GM12878 (cell line): ENCODE data around the gene PRR14L. TPM values are rescaled to one million over a fixed set of nuclear protein-coding genes. Genes with fewer than 3 reads are reported as not detected.
A peak's percentile ranks its signal among the peaks of the same experiment; 100 is the strongest.

Experiments
- ATAC-seq: fragments of 200-7000 bp; cut with Tn5 transposase; 3 replicates; pipeline ENCODE4 v1.9.1; 2020; ENCODE audit warnings: mild to moderate bottlenecking, moderate library complexity
- BruUV-seq: library from RNA; stranded (reverse); fragments of 400-500 nt; replicated peaks from 2 replicates; lab custom pipeline; 2021; lab: Mats Ljungman, UMichigan
- CTCF ChIA-PET: fragments of 300-600 bp; sonication (Branson Sonifier 250); formaldehyde crosslinking; extraction: SDS; loops from one replicate; lab custom pipeline; 2021; ENCODE audit warnings: inconsistent platforms; lab: Yijun Ruan, JAX
- POLR2A ChIA-PET: fragments of 350-600 bp; formaldehyde crosslinking; extraction: SDS; loops from one replicate; lab custom pipeline; 2021; ENCODE audit warnings: inconsistent platforms; lab: Charles Lee
- RAD21 ChIA-PET: fragments of 300-600 bp; sonication (Branson Sonifier 250); formaldehyde crosslinking; loops from one replicate; lab custom pipeline; 2023; ENCODE audit warnings: antibody characterized with exemption; ENCODE audit not compliant: unreplicated experiment; lab: Charles Lee
- SMC1A ChIA-PET: fragments of 300-600 bp; sonication (Branson Sonifier 250); formaldehyde crosslinking; loops from one replicate; lab custom pipeline; 2023; ENCODE audit not compliant: unreplicated experiment, uncharacterized antibody; lab: Charles Lee
- DNase-seq: peaks from one replicate; pipeline ENCODE4 v3.0.0-alpha.2; 2011; ENCODE audit warnings: low read depth, low spot score
- FAIRE-seq: peaks from 3 replicates; lab custom pipeline; 2011; peaks lifted over from hg19 to GRCh38; lab: Jason Lieb, UNC
- H2AFZ ChIP-seq: 2 replicates; pipeline ENCODE4 v1.6.0; 2011; ENCODE audit warnings: low read depth, low read length, control low read depth; ENCODE audit not compliant: control insufficient read depth
- H3K27ac ChIP-seq: 2 replicates; pipeline ENCODE4 v1.5.1; 2011; ENCODE audit warnings: control low read depth; ENCODE audit not compliant: control insufficient read depth, insufficient read depth
- H3K27me3 ChIP-seq, 2 experiments: replicated peaks in 1 of 2; 2 replicates each; pipeline versions ENCODE4 v1.6.0 to v1.6.1; 2011; ENCODE audit warnings: low read length in 1 of 2; ENCODE audit not compliant: control insufficient read depth in 2 of 2, insufficient read depth in 2 of 2
- H3K36me3 ChIP-seq, 2 experiments: 2 replicates each; pipeline ENCODE4 v1.5.1; 2011; ENCODE audit warnings: low read length in 1 of 2; ENCODE audit not compliant: control insufficient read depth in 2 of 2, insufficient read depth in 2 of 2
- H3K4me1 ChIP-seq: 2 replicates; pipeline ENCODE4 v1.6.1; 2011; ENCODE audit warnings: mild to moderate bottlenecking, low read length, moderate library complexity, mixed read lengths; ENCODE audit not compliant: control insufficient read depth, insufficient read depth
- H3K4me2 ChIP-seq: 2 replicates; pipeline ENCODE4 v1.6.0; 2011; ENCODE audit warnings: control low read depth; ENCODE audit not compliant: control insufficient read depth, insufficient read depth
- H3K4me3 ChIP-seq: fragments of 200-600 bp; sonication (generic); 2 replicates; pipeline ENCODE4 v1.5.1; 2016
- H3K79me2 ChIP-seq: 2 replicates; pipeline ENCODE4 v1.6.0; 2011; ENCODE audit warnings: low read length; ENCODE audit not compliant: control insufficient read depth, insufficient read depth
- H3K9ac ChIP-seq: 2 replicates; pipeline ENCODE4 v1.8.0; 2011; ENCODE audit warnings: low read length, control low read depth, mixed read lengths; ENCODE audit not compliant: control insufficient read depth, insufficient read depth
- H3K9me3 ChIP-seq: replicated peaks from 3 replicates; pipeline ENCODE4 v1.5.1; 2011; ENCODE audit warnings: mild to moderate bottlenecking, low read length; ENCODE audit not compliant: control insufficient read depth, insufficient read depth
- H4K20me1 ChIP-seq: 2 replicates; pipeline ENCODE4 v1.6.0; 2011; ENCODE audit not compliant: control insufficient read depth, insufficient read depth
- MTA2 ChIP-seq: fragments of 450-650 bp; IDR thresholded peaks from 2 replicates; pipeline ENCODE4 v1.6.1; 2016; ENCODE audit warnings: low read depth, mild to moderate bottlenecking, moderate library complexity
- NBN ChIP-seq: fragments of 450-650 bp; IDR thresholded peaks from 2 replicates; pipeline ENCODE4 v1.6.1; 2016
- POLR2A ChIP-seq: IDR thresholded peaks from 2 replicates; pipeline ENCODE4 v1.6.1; 2011; ENCODE audit warnings: low read depth, mild to moderate bottlenecking, low read length
- POU2F2 ChIP-seq: IDR thresholded peaks from 3 replicates; pipeline ENCODE4 v1.6.1; 2011; ENCODE audit warnings: low read depth, mild to moderate bottlenecking, low read length, borderline replicate concordance
- RFX5 ChIP-seq: IDR thresholded peaks from 2 replicates; pipeline ENCODE4 v1.6.1; 2011; ENCODE audit warnings: low read depth, low read length, improper control_type of control experiment
- RUNX3 ChIP-seq: IDR thresholded peaks from 2 replicates; pipeline ENCODE4 v1.6.1; 2012; ENCODE audit warnings: low read length, inconsistent platforms
- WGBS: methylation state at CpG from one replicate; pipeline ENCODE4 v1.1.6; 2016; ENCODE audit warnings: low lambda C conversion rate; ENCODE audit not compliant: insufficient replicate concordance, insufficient coverage; ENCODE audit errors: missing lambda C conversion rate; 5-methylcytosine and 5-hydroxymethylcytosine counted together
- in situ Hi-C: fragments of 300-500 bp; cut with MboI; formaldehyde crosslinking; loops from 9 replicates; pipeline ENCODE4 v1.14.3; 2018; ENCODE audit warnings: mixed read lengths
- intact Hi-C: fragments of 100-400 bp; cut with micrococcal nuclease; formaldehyde crosslinking; loops from one replicate; pipeline ENCODE4 v1.14.2; 2022; ENCODE audit not compliant: unreplicated experiment
- polyA plus RNA-seq, 11 experiments: library from polyadenylated mRNA; depleted of rRNA in 4 of 11; unstranded in 6 of 11; stranded (reverse) in 5 of 11; fragments of >200 nt; fragmentation: Nextera tagmentation in 4 of 11; fragmentation: Illumina TruSeq in 1 of 11; extraction: Ambion mirVana in 4 of 11; extraction: Trizol in 1 of 11; gene quantifications; 1 replicate in 1 of 11; 2 replicates in 10 of 11; pipeline versions ENCODE4 v1.2.1 to v1.2.3, GENCODE V29; 2011 to 2016; ENCODE audit warnings: inconsistent platforms in 2 of 11, missing spikeins in 2 of 11, low read depth in 1 of 11
- total RNA-seq, 4 experiments: library from RNA; depleted of rRNA in 3 of 4; stranded (reverse); fragments of >200 nt in 3 of 4; fragmentation: Illumina TruSeq in 1 of 4; extraction: Trizol in 1 of 4; gene quantifications; 2 replicates each; pipeline versions ENCODE4 v1.2.1 to v1.2.3, GENCODE V29; 2013 to 2021
- TF ChIP-seq, protein P1 (sequence below): fragments of 450-650 bp; IDR thresholded peaks from 2 replicates; pipeline ENCODE4 v1.6.1; 2016; ENCODE audit warnings: mild to moderate bottlenecking, moderate library complexity, borderline replicate concordance

PRR14L gene
- total and polyA plus RNA-seq, 10 of the 15 experiments (the other 5 are each of a cell fraction or from before 2014, with no cell fraction given), result 4.2 to 49.0 (median 21.4) TPM

DNA sequence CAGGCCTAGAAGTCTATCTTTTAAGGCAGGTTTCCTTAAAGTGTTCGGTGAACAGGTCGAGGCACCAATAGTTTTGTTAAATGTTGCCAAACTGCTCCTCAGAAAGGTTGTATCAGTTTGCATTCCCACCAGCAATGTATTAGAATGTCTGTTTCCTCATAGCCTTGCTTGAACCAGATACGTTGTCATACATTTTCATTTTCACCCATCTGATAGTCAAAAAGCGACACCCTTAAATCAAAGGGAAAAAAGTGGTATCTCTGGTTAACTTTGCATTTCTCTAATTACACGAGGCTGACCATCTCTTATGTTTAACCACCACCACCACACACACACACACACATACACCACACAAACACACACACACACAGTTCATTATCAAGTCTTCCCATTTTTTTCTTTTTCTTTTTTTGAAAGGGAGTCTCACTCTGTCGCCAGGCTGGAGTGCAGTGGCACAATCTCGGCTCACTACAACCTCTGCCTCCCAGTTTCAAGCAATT lies 16.3 kb downstream of the PRR14L start:
- H3K36me3 ChIP-seq, result peaks cover 3 to 6% of the 10 kb centered on the region in 2 experiments; a peak in 3 of 4 replicates
- no TSS peak for BruUV-seq

More for the DNA sequence above, 16.3 kb downstream of the PRR14L start:
- POLR2A ChIA-PET, result interaction anchor here (0.7 kb wide), 1 partner anchor 219 kb away, joined by 4 read pairs; no protein-coding TSS in a partner anchor
- in situ Hi-C loops (no loop called here), intact Hi-C loops (no loop called here)
- no peaks in the 10 kb centered on the region for H3K9me3 ChIP-seq
- SMC1A ChIA-PET, result interaction anchor here (0.7 kb wide), 1 partner anchor 30 kb away, joined by 5 read pairs; no protein-coding TSS in a partner anchor
- peaks cover 11% of the 10 kb centered on the region for H3K79me2 ChIP-seq
- peaks cover 4% of the 10 kb centered on the region for H3K4me1 ChIP-seq
- CTCF ChIA-PET, result interaction anchor here (1.1 kb wide), 1 partner anchor 12 kb away, joined by 3 read pairs; no protein-coding TSS in a partner anchor
- TF ChIP-seq NBN (0 out of 2 replicates have a peak, but pooled peaks have one; percentile 19), POU2F2 (no peak), RUNX3 (peak; percentile 58), MTA2 (0 out of 2 replicates have a peak, but pooled peaks have one; percentile 22), POLR2A (no peak), RFX5 (no peak)
- TF ChIP-seq, protein P1, sequence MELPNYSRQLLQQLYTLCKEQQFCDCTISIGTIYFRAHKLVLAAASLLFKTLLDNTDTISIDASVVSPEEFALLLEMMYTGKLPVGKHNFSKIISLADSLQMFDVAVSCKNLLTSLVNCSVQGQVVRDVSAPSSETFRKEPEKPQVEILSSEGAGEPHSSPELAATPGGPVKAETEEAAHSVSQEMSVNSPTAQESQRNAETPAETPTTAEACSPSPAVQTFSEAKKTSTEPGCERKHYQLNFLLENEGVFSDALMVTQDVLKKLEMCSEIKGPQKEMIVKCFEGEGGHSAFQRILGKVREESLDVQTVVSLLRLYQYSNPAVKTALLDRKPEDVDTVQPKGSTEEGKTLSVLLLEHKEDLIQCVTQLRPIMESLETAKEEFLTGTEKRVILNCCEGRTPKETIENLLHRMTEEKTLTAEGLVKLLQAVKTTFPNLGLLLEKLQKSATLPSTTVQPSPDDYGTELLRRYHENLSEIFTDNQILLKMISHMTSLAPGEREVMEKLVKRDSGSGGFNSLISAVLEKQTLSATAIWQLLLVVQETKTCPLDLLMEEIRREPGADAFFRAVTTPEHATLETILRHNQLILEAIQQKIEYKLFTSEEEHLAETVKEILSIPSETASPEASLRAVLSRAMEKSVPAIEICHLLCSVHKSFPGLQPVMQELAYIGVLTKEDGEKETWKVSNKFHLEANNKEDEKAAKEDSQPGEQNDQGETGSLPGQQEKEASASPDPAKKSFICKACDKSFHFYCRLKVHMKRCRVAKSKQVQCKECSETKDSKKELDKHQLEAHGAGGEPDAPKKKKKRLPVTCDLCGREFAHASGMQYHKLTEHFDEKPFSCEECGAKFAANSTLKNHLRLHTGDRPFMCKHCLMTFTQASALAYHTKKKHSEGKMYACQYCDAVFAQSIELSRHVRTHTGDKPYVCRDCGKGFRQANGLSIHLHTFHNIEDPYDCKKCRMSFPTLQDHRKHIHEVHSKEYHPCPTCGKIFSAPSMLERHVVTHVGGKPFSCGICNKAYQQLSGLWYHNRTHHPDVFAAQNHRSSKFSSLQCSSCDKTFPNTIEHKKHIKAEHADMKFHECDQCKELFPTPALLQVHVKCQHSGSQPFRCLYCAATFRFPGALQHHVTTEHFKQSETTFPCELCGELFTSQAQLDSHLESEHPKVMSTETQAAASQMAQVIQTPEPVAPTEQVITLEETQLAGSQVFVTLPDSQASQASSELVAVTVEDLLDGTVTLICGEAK, result no peak
- TF ChIP-seq, all 136 proteins: peak for 3
- Histone ChIP-seq H3K9ac (no peak overlapping the region), H3K27ac (no peak overlapping the region), H2AFZ (no peak overlapping the region), H3K27me3 (no peaks in the 10 kb centered on the region), H3K4me3 (no peak overlapping the region), H4K20me1 (no peaks in the 10 kb centered on the region), H3K4me2 (no peak overlapping the region)
- RAD21 ChIA-PET, result no interaction called here
- ATAC-seq (no peak), DNase-seq (no peak), FAIRE-seq (no peak)
- 67% methylated on average over 7 of the region's 7 CpGs for WGBS
